GM19324 (cell line): Measurements from ENCODE around the gene MAP2K4.
"Not testable (repeated sequence)": the region's sequence is repeated elsewhere in the genome, so short reads cannot be mapped to it uniquely, and the experiment has no call there.

Source experiments
- ATAC-seq: cut with Tn5 transposase; IDR thresholded peaks from one replicate; pipeline ENCODE4 v1.9.1; 2021; ENCODE audit warnings: mild to moderate bottlenecking, moderate library complexity; ENCODE audit not compliant: unreplicated experiment, low FRiP score

The MAP2K4 gene

GRCh38 chr17:12136243-12136642 is 115.6 kb downstream of the MAP2K4 start:
- ATAC-seq = no peak

GRCh38 chr17:12136646-12137045 is 116.0 kb downstream of the MAP2K4 start:
- no peak for ATAC-seq

- ATAC-seq = no peak
These were observed 117.2 kb downstream of the MAP2K4 start for GRCh38 chr17:12137859-12138258.

GRCh38 chr17:12140685-12141084 is 120.0 kb downstream of the MAP2K4 start:
- no peak for ATAC-seq

- not testable (repeated sequence) for ATAC-seq
These were observed 141.5 kb downstream of the MAP2K4 start for GRCh38 chr17:12162187-12162586.

GRCh38 chr17:12164085-12164484 is 143.4 kb downstream of the MAP2K4 start:
- no peak for ATAC-seq

- ATAC-seq = no peak
These were observed 158.1 kb downstream of the MAP2K4 start for GRCh38 chr17:12178644-12179330.

GRCh38 chr17:12180644-12181261 is 160.1 kb downstream of the MAP2K4 start:
- ATAC-seq = no peak

GRCh38 chr17:12187658-12188057 is 167.0 kb downstream of the MAP2K4 start:
- no peak for ATAC-seq

GRCh38 chr17:12193144-12193735 is 172.6 kb downstream of the MAP2K4 start:
- no peak for ATAC-seq
